HG03045 (cell line): Measurements from ENCODE around the gene NPHP4.
"Not testable (repeated sequence)": the region's sequence is repeated elsewhere in the genome, so short reads cannot be mapped to it uniquely, and the experiment has no call there.

Experiments used
- ATAC-seq: cut with Tn5 transposase; IDR thresholded peaks from one replicate; pipeline ENCODE4 v1.9.1; 2021; ENCODE audit warnings: mild to moderate bottlenecking, moderate library complexity; ENCODE audit not compliant: unreplicated experiment

Gene NPHP4

GRCh38 chr1:5936621-5937372 is 55.4 kb downstream of the NPHP4 start:
- ATAC-seq: no peak

- no peak for ATAC-seq
Observed at GRCh38 chr1:5936126-5936525, 56.1 kb downstream of the NPHP4 start.

GRCh38 chr1:5935026-5935425 is 57.2 kb downstream of the NPHP4 start:
- ATAC-seq: no peak

- ATAC-seq: no peak
Observed at GRCh38 chr1:5934058-5934884, 58.0 kb downstream of the NPHP4 start.

GRCh38 chr1:5933676-5934057 is 58.6 kb downstream of the NPHP4 start:
- no peak for ATAC-seq

GRCh38 chr1:5933050-5933449 is 59.2 kb downstream of the NPHP4 start:
- ATAC-seq: no peak

GRCh38 chr1:5928714-5929400 is 63.4 kb downstream of the NPHP4 start:
- ATAC-seq: no peak

- ATAC-seq: no peak
Observed at GRCh38 chr1:5927506-5928370, 64.5 kb downstream of the NPHP4 start.

GRCh38 chr1:5926686-5927435 is 65.4 kb downstream of the NPHP4 start:
- ATAC-seq: no peak

GRCh38 chr1:5922700-5923330 is 69.4 kb downstream of the NPHP4 start:
- ATAC-seq: not testable (repeated sequence)

GRCh38 chr1:5921671-5922070 is 70.6 kb downstream of the NPHP4 start:
- no peak for ATAC-seq

- ATAC-seq: no peak
Observed at GRCh38 chr1:5921129-5921528, 71.1 kb downstream of the NPHP4 start.

GRCh38 chr1:5920201-5920600 is 72.0 kb downstream of the NPHP4 start:
- ATAC-seq: no peak

GRCh38 chr1:5918275-5918649 is 74.0 kb downstream of the NPHP4 start:
- ATAC-seq: no peak

GRCh38 chr1:5917591-5918274 is 74.5 kb downstream of the NPHP4 start:
- no peak for ATAC-seq

GRCh38 chr1:5917281-5917590 is 75.0 kb downstream of the NPHP4 start:
- ATAC-seq: no peak

- ATAC-seq: no peak
Observed at GRCh38 chr1:5916572-5917280, 75.5 kb downstream of the NPHP4 start.
